Uterus (tissue), 2 donors: Measurements from ENCODE around the gene CORIN.

Experiments used
- CTCF ChIP-seq, 4 experiments: fragments of 200-600 bp in 2 of 4; fragments of 450-650 bp in 2 of 4; sonication (generic) in 2 of 4; IDR thresholded peaks; one replicate each; pipeline ENCODE4 v1.5.1; 2016 to 2019; ENCODE audit warnings: antibody characterized with exemption in 4 of 4, mild to moderate bottlenecking in 2 of 4, moderate library complexity in 1 of 4
- POLR2A ChIP-seq, 2 donors: fragments of 450-650 bp; IDR thresholded peaks; one replicate each; pipeline ENCODE4 v1.6.1; 2016; ENCODE audit warnings: antibody characterized with exemption in 2 of 2, mild to moderate bottlenecking in 1 of 2, moderate library complexity in 1 of 2

GRCh38 chr4:47749858-47750257, 88.0 kb downstream of the CORIN start:
- TF ChIP-seq CTCF (IDR thresholded peaks at IDR 0.05), result no peak
- no peak for TF ChIP-seq POLR2A (IDR thresholded peaks at IDR 0.05)
